ENCODE data around the gene ZNF219.
"Not testable (repeated sequence)": the region's sequence is repeated elsewhere in the genome, so short reads cannot be mapped to it uniquely, and the experiment has no call there.

Gene ZNF219

GRCh38 chr14:21043974-21044618 is 54.4 kb downstream of the ZNF219 start:
- no peak overlapping the region for H3K4me3 ChIP-seq (ENCODE audit: low read length)
- no peak for DNase-seq (ENCODE audit: low read depth)
- no peak for TF ChIP-seq CTCF (conservative IDR thresholded peaks at IDR 0.05; ENCODE audit: low read depth, low read length)

- no peak for DNase-seq (ENCODE audit: low read depth)
- H3K4me3 ChIP-seq (ENCODE audit: low read length) = no peak overlapping the region
- no peak for TF ChIP-seq CTCF (conservative IDR thresholded peaks at IDR 0.05; ENCODE audit: low read depth, low read length)
These were observed 55.0 kb downstream of the ZNF219 start for GRCh38 chr14:21043387-21043973.

DNA sequence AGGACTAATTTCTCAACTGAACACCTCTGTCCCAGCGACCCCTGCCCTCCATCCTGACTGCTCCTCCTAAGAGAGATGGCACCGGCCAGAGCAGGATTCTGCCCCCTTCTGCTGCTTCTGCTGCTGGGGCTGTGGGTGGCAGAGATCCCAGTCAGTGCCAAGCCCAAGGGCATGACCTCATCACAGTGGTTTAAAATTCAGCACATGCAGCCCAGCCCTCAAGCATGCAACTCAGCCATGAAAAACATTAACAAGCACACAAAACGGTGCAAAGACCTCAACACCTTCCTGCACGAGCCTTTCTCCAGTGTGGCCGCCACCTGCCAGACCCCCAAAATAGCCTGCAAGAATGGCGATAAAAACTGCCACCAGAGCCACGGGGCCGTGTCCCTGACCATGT is 55.5 kb downstream of the ZNF219 start:
- DNase-seq (ENCODE audit: low read depth) = no peak
- TF ChIP-seq CTCF (conservative IDR thresholded peaks at IDR 0.05; ENCODE audit: low read depth, low read length) = no peak
- no peak overlapping the region for H3K4me3 ChIP-seq (ENCODE audit: low read length)

DNA sequence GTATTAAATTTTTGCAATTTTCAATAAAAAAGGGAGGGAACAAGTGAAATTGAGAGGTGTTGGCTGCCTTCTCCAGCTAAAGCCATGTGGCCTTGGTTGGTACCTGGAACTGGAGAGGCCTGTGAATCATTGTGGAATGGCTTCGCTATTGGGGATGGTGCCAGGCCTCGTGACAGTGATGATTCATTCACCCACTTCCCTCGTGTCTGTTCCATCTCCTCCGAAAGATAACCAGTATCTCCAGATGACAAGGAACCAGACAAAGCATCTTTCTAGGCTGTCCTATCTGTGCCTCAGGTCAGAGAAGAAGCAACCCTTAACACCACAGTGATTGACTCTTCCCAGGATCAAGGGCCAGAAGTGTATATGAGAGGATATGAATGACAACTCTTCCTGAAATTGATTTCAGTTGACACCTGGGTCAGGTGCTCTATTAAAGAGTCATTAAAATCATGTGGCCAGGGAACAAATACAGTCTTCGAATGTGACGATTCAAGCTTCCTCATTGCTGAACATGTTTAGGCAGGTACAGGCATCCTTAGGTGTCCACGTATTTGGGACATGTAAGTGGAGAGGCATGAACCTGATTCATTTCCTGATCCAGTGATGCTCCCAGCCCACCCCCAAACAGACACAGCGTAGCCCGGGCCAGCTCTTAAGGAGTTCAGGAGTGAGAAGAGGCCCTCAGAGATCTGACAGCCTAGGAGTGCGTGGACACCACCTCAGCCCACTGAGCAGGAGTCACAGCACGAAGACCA is 56.6 kb downstream of the ZNF219 start, which contains the start of gene RNASE7:
Gene RNASE7 (plus strand): TSS at position 687 of the 758 bp plus-strand sequence. CDS start 631 bp downstream, outside the sequence.
- no peak for TF ChIP-seq CTCF (conservative IDR thresholded peaks at IDR 0.05; ENCODE audit: low read depth, low read length)
- H3K4me3 ChIP-seq (ENCODE audit: low read length) = no peak within 1 kb of the TSS
- no peak for DNase-seq (ENCODE audit: low read depth)

- DNase-seq (ENCODE audit: low read depth); H3K4me3 ChIP-seq (ENCODE audit: low read length): not testable (repeated sequence)
These were observed 57.5 kb downstream of the ZNF219 start for GRCh38 chr14:21040941-21041340.

DNA sequence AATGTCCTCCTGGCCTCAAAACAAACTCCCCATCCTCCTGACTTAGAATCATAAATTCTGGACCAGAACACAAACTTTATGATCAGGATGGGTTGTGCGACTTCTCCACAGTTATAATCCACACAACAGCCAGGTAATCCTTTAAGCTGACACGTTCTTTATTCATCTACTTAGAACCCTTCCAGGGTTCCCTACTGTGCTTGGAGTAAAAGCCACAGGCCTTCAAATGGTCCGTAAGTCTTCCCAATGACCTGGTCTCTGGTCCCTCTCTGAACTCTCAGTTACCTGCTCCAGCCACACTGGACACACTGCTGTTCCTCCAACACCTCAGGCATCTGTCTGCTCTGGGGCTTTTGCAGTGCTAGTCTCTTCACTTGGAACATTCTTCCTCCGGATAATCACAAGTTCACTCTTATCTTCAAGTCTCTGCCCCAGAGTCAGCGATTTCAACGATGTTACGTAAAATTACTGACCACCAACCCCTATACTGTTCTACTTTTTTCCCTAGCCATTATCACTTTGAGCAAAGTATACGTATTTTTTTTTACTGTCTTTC is 58.0 kb downstream of the ZNF219 start:
- TF ChIP-seq CTCF (conservative IDR thresholded peaks at IDR 0.05; ENCODE audit: low read depth, low read length) = no peak
- no peak for DNase-seq (ENCODE audit: low read depth)
- H3K4me3 ChIP-seq (ENCODE audit: low read length) = no peak overlapping the region

Data from retinal pigment epithelial cell (primary cell).